Measurements from ENCODE around the gene ITPKC.
A peak's percentile ranks its signal among the peaks of the same experiment; 100 is the strongest.
"Not testable (repeated sequence)": the region's sequence is repeated elsewhere in the genome, so short reads cannot be mapped to it uniquely, and the experiment has no call there.

ITPKC gene

DNA sequence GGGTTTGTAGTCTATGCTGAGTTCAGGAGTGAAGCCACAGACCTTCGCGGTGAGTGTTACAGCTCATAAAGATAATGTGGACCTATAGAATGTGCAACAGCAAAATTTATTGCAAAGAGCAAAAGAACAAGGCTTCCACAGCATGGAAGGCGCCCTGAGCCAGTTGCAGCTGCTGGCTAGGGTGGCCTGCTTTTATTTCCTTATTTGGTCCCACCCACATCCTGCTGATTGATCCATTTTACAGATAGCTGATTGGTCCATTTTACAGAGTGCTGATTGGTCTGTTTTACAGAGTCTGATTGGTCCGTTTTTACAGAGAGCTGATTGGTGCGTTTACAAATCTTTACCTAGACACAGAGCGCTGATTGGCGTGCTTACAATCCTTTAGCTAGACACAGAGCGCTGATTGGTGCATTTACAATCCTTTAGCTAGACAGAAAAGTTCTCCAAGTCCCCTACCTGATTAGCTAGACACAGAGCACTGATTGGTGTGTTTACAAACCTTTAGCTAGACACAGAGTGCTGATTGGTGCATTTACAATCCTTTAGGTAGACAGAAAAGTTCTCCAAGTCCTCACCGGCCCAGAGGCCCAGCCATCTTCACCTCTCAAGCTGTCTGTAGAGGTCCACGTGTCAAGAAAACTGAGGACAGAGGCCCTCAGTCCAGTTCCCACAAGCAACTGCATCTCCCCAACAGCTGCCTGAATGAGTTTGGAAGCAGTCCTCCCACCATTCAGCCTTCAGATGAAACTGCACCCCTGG, 54.4 kb downstream of the ITPKC start:
- DNase-seq: not testable (repeated sequence)

DNA sequence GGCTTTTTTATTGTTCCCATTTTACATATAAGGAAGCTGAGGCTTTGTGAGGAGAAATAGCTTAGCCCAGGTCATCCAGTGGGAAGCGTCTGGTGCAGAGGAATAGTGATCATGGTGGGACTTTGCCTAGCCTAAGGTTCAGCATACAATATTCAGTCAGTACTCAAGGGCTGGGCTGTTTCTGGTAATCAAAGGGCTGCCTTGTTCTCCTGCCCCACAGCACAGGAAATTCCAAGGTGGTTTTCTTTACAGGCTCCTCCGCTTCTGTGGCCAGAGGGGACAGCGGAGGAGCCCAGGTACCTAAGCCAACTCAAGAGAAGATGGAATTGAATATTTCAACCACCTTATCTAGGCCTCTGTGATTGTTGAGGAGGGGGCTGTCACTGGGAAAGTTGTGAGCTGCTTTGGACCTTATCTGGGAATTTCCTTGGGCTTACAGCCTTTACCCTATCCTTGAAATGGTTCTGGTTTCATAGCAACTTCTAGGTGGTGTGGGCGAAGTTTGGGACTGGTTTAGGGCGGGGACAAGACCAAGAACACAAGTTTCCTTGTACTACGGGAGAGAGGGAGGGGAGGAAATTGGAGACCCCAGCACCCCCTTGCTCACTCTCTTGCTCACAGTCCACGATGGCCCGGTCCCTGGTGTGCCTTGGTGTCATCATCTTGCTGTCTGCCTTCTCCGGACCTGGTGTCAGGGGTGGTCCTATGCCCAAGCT, 58.2 kb downstream of the ITPKC start, which contains the start of gene MIA:
MIA (plus strand) TSS at position 606 of the 716 bp plus-strand sequence; CDS start at position 628, 22 bp downstream.
- no peak for DNase-seq

DNA sequence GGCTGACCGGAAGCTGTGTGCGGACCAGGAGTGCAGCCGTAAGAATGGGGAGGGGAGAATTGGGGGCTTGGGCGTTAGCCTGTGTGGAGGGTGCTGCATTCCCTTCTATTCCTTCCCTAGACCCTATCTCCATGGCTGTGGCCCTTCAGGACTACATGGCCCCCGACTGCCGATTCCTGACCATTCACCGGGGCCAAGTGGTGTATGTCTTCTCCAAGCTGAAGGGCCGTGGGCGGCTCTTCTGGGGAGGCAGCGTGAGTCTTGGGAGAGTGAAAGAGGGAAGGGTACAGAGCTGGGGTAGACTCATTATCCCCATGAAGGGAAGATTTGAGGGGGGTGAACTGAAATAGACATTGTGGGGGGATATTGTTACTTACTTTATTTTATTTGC, 58.7 kb downstream of the ITPKC start:
- DNase-seq: no peak

DNA sequence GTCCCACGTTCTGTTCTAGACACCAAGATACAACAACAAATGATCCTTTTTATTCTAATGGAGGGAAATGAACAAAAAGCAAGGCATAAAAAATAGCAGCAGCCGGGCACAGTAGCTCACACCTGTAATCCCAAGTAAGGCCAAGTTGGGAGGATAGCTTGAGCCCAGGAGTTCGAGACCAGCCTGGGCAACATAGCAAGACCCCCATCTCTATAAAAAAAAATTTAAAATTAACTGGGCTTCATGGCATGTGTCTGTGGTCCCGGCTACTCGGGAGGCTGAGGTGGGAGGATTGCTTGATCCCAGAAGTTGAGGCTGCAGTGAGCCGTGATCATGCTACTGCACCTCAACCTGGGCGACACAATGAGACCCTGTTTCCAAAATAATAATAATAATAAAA, 59.5 kb downstream of the ITPKC start:
- DNase-seq: no peak

DNA sequence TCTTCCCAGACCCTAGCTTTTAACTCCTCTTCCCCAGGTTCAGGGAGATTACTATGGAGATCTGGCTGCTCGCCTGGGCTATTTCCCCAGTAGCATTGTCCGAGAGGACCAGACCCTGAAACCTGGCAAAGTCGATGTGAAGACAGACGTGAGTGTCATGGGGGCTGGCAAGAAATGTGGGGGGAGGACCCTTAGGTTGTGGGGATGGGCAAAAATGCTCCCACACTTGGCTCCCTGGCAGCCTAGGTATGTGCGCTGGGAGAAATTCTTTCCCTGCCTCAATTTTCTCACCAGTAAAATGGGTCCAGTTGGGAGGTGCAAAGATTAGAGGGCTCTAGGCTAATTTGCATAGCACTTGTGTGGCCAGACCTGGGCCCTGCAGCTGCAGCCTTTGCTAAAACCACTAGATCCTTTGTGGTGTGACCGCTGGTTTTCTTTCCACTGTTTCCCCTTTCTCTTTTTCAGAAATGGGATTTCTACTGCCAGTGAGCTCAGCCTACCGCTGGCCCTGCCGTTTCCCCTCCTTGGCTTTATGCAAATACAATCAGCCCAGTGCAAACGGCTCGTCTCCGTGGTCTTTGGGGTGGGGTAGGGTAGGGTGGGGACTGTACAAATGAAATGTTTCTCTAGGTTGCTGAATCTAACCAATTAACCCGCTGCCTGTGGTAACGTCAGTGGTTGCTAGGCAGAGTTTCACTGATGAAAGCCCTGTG, 60.2 kb downstream of the ITPKC start:
- peak; percentile 83 to 89 for DNase-seq

DNA sequence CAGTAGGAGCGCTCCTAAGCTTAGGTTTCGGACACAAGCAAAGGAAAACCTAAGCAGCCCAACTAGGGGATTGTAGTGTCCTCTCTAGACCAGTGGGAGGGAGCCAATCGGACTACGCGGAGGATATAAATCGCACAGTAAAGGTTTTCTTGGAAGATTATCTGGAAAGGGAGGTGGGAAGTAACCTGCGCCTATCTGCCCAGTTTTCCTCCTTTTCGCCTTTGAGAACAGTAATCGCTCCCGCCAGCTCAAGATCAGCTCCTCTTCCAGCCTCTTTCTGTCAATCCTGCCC, 60.7 kb downstream of the ITPKC start:
- DNase-seq: no peak

DNA sequence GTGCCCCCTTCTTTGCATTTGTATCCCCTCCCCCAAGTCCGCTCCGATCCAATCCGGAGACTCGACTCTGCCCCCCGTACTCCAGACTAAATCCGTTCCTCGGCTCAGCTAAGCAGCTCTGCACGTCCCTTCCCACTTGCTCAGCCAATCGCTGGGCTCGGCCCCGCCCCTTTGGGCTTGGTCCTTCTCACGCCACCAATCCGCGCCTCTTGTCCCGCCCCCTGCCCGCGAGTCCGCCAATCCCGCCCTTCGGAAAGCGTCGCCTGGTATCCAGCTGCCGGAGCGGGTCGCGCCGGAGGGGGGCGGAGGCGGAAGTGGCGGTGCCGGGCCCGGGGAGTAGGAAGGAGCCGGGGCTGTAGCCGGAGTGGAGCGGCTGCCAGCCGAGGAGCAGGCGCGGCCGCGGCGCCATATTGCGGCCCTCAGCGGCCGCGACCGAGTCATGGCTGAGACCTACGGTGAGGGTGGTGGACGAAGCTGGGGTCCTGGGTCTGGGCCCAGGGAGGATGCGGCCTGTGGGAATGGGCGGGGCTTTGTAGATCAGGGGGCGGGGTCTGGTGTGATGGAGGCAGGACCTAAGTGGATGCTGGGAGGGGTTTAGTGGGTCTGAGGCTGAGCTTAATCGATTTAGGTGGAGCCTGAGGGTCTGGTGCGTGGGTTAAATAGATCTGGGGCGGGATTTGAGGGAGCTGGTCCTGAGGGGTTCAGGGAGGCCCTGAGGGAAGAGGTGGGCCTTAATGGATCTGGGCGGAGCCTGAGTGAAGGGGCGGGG, 61.2 kb downstream of the ITPKC start, which contains the start of gene RAB4B:
RAB4B (plus strand) TSS at position 311 of the 769 bp plus-strand sequence; CDS start at position 440, 129 bp downstream.
- peak; percentile 100 for DNase-seq

DNA sequence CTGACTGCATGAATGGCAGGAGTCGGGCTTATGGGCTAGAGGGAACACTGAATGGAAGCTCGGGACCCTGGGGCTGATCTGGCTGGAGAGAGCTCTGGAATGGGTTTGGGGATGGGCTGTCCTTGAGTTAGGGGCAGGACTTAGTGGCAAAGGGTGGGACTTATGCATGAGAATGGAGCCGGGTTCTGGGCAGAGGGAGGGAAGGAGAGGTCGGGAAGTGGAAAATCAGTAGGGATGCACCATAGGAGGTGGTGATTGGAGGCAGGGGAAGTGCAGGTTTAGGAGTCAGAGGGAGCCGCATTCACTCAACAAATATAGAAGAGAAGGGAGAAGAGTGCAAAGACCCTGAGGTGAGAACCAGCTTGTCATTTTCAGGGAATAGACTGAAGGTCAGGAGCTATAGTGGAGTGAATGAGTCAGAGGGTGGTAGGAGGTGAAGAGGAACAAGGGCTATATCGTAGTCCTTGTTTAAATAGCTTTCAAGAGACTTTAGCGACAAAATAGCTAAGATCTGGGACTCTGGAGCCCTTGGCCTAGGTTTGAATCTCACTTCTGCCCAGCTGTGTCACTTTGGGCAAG, 61.9 kb downstream of the ITPKC start:
- DNase-seq: no peak

DNA sequence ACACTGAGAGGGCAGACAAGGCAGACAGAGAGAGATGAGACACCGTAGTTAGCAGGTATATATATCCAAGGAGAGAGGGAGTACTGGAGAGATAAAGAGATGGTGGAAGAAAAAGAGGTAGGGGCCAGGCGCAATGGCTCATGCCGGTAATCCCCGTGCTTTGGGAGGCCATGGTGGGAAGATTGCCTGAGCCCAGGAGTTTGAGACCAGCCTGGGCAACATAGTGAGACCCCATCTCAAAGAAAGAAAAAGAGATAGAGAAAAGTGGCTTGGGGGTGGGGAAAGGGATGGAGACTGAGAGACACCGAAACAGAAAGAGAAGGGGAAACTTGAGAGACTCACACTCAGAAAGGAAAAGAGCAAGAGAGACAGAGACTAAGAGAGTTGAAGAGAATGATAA, 63.7 kb downstream of the ITPKC start:
- no peak for DNase-seq

DNA sequence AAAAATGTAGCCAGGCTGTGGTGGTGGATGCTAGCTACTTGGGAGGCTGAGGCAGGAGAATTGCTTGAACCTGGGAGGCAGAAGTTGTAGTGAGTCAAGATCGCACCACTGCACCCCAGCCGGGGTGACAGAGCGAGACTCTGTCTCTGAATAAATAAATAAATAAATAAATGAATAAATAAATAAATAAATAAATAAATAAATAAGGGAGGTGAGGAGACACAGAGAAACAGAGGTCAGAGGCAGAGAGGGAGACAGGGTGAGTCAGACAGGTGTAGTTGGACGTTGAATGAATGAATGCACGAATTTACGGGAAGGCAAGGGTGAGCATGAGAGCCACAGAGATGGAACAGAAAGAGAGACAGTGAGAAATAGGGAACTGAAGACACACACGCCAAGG, 64.2 kb downstream of the ITPKC start:
- no peak for DNase-seq

DNA sequence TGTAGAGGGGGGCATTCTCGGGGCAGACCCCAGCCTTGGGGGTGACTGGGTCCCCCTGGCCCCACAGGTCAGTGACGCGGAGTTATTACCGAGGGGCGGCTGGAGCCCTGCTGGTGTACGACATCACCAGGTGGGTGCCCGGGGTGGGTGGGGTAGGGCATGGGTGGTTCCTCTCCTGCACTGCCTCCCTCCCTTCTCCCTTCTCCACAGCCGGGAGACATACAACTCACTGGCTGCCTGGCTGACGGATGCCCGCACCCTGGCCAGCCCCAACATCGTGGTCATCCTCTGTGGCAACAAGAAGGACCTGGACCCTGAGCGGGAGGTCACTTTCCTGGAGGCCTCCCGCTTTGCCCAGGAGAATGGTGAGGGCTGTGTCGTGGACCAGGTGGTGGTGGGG, 66.8 kb downstream of the ITPKC start:
- DNase-seq: no peak

DNA sequence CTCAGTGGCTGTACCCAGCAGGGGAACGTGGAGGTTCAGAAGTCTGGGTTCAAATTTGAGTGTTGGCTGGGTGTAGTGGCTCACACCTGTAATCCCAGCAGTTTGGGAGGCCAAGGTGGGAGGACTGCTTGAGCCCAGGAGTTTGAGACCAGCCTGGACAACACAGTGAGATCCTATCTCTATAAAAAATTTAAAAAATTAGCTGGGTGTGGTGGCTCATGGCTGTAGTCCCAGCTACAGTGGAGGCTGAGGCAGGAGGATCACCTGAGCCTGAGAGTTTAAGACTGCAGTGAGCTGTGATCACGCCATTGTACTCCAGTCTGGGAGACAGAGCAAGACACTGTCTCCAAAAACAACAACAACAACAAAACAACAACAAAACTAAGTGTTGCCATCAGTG, 67.2 kb downstream of the ITPKC start:
- not testable (repeated sequence) for DNase-seq

DNA sequence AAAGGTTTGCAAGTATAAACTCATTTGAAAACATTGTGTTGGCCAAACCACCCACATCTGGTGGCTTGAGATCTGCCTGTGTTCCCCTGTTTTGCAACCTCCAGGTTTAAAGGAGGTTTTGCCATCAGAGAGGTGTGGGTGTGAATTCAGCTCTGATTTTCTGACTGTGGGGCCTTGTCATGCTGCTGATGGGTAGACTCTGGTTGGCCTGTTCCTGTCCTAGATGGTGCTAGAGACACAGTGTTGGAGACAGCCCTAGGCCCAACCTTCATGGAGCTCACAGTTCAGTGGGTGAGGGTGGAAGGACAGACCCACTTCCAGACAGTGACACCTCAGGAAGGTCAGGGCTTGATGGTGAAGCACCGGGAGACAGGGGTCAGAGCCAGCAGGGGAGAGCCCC, 68.6 kb downstream of the ITPKC start:
- no peak for DNase-seq

DNA sequence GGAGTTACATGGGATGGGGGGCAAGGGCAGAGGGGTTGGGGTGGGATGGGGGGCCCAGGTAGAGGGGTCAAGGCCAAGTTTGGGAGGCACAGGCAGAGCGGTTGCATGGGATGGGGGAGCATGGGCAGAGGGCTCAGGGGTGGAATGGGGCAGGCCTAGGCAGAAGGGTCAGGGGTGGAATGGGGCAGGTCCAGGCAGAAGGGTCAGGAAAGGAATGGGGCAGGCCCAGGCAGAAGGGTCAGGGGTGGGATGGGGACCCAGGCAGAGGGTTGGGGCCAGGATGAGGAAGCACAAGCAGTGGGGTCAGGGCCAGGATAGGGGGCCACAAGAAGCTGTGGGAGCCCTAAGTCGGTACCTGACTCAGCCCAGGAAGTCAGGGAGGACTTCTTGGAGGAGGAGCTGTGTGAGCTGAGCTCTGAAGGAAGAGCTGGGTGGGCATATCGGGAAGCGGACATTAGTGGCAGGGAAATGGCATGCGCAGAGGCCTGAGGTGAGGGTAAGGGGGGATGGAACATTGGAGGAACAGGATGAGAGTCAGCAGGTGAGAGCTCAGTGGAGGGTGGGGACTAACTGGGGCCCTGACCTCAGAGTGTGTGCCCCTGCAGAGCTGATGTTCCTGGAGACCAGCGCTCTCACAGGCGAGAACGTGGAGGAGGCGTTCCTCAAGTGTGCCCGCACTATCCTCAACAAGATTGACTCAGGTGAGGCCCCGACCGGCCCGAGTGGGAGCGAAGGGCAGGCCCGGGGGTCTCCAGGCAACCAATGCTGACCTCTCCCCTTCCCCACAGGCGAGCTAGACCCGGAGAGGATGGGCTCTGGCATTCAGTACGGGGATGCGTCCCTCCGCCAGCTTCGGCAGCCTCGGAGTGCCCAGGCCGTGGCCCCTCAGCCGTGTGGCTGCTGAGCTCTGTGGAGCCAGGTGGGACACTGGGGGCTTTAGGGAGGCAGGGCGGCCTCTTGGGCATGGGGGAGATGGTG, 69.4 kb downstream of the ITPKC start:
- DNase-seq: no peak
